Measurements from ENCODE around the gene EHMT1.
"Not testable (repeated sequence)": the region's sequence is repeated elsewhere in the genome, so short reads cannot be mapped to it uniquely, and the experiment has no call there.

EHMT1 gene

GRCh38 chr9:137590469-137591383 lies 28.1 kb upstream of the EHMT1 start, which contains the start of gene ZMYND19:
TSS of gene ZMYND19 (minus strand) at chr9:137590512. CDS start at chr9:137590263, 249 bp downstream.
- DNase-seq (ENCODE audit: low read depth) = peak; percentile 87

- no peak for DNase-seq (ENCODE audit: low read depth)
Measured at GRCh38 chr9:137592767-137593166, 26.0 kb upstream of the EHMT1 start.

GRCh38 chr9:137593176-137593575 lies 25.6 kb upstream of the EHMT1 start:
- DNase-seq (ENCODE audit: low read depth) = no peak

- not testable (repeated sequence) for DNase-seq (ENCODE audit: low read depth)
Measured at GRCh38 chr9:137596577-137596976, 22.2 kb upstream of the EHMT1 start.

GRCh38 chr9:137598943-137599342 lies 19.9 kb upstream of the EHMT1 start:
- DNase-seq (ENCODE audit: low read depth) = no peak

GRCh38 chr9:137602661-137603060 lies 16.1 kb upstream of the EHMT1 start:
- no peak for DNase-seq (ENCODE audit: low read depth)

- DNase-seq (ENCODE audit: low read depth) = no peak
Measured at GRCh38 chr9:137603879-137604278, 14.9 kb upstream of the EHMT1 start.

- DNase-seq (ENCODE audit: low read depth) = no peak
Measured at GRCh38 chr9:137604345-137605086, 14.3 kb upstream of the EHMT1 start.

- DNase-seq (ENCODE audit: low read depth) = peak; percentile 96
Measured at GRCh38 chr9:137605121-137606004, 13.4 kb upstream of the EHMT1 start, which contains the start of gene ARRDC1. TSS of gene ARRDC1 (plus strand) at chr9:137605686. CDS start at chr9:137605718, 32 bp downstream.

GRCh38 chr9:137606005-137606621 lies 12.7 kb upstream of the EHMT1 start:
- DNase-seq (ENCODE audit: low read depth) = peak; percentile 15

GRCh38 chr9:137606734-137607138 lies 12.1 kb upstream of the EHMT1 start:
- DNase-seq (ENCODE audit: low read depth) = peak; percentile 15

- DNase-seq (ENCODE audit: low read depth) = peak; percentile 54
Measured at GRCh38 chr9:137607141-137607857, 11.5 kb upstream of the EHMT1 start.

- DNase-seq (ENCODE audit: low read depth) = no peak
Measured at GRCh38 chr9:137610944-137611343, 7.9 kb upstream of the EHMT1 start.

- peak; percentile 85 for DNase-seq (ENCODE audit: low read depth)
Measured at GRCh38 chr9:137611623-137612609, 6.9 kb upstream of the EHMT1 start.

GRCh38 chr9:137612741-137613142 lies 6.1 kb upstream of the EHMT1 start:
- DNase-seq (ENCODE audit: low read depth) = no peak

- DNase-seq (ENCODE audit: low read depth) = no peak
Measured at GRCh38 chr9:137613259-137613658, 5.5 kb upstream of the EHMT1 start.

GRCh38 chr9:137613738-137614523 lies 4.9 kb upstream of the EHMT1 start:
- no peak for DNase-seq (ENCODE audit: low read depth)

GRCh38 chr9:137614631-137615386 lies 4.0 kb upstream of the EHMT1 start:
- DNase-seq (ENCODE audit: low read depth) = no peak
